HEK293 (cell line): Measurements from ENCODE around the gene TXNDC15.

ENCODE experiments used
- KLF16 ChIP-seq: fragments of 450-650 bp; formaldehyde crosslinking; IDR thresholded peaks from 2 replicates; pipeline ENCODE4 v1.5.1; 2017; ENCODE audit warnings: missing biosample characterization, missing genetic modification characterization
- OSR2 ChIP-seq: fragments of 450-650 bp; formaldehyde crosslinking; IDR thresholded peaks from 2 replicates; pipeline ENCODE4 v1.5.1; 2016; ENCODE audit warnings: missing biosample characterization, missing genetic modification characterization
- ZNF776 ChIP-seq: fragments of 450-650 bp; formaldehyde crosslinking; IDR thresholded peaks from 2 replicates; pipeline ENCODE4 v1.5.0; 2017; ENCODE audit warnings: missing biosample characterization, missing genetic modification characterization, borderline replicate concordance
- TF ChIP-seq, protein P1 (sequence below): fragments of 450-650 bp; formaldehyde crosslinking; IDR thresholded peaks from 2 replicates; pipeline ENCODE4 v1.5.1; 2016; ENCODE audit warnings: missing biosample characterization, missing genetic modification characterization
- TF ChIP-seq, protein P2 (sequence below): fragments of 450-650 bp; formaldehyde crosslinking; IDR thresholded peaks from 2 replicates; pipeline ENCODE4 v1.5.1; 2016; ENCODE audit warnings: missing biosample characterization, missing genetic modification characterization

DNA sequence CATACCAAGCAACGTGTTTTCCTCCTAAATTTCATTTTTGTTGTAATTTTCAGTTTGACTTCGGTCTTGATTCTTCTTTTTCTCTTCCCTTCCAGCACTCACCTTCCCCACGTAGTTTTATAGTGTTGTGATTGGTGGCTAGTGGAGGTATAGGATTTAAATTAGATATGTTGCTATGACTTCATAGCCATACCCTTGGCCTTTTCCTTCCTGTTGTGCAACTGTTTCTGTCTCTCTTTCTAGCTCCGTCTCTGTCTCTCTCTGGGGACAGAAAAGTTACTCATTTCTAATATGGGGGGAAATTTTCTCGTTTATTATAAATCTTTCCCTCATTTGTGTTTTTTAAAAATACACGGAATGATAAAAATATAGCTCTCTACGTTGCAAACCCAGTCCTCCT, 49.0 kb upstream of the TXNDC15 start:
- TF ChIP-seq, protein P1, sequence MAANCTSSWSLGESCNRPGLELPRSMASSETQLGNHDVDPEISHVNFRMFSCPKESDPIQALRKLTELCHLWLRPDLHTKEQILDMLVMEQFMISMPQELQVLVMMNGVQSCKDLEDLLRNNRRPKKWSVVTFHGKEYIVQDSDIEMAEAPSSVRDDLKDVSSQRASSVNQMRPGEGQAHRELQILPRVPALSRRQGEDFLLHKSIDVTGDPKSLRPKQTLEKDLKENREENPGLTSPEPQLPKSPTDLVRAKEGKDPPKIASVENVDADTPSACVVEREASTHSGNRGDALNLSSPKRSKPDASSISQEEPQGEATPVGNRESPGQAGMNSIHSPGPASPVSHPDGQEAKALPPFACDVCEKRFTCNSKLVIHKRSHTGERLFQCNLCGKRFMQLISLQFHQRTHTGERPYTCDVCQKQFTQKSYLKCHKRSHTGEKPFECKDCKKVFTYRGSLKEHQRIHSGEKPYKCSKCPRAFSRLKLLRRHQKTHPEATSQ (tag by site-specific recombination), result no peak
- TF ChIP-seq ZNF776 (tag by site-specific recombination) (no peak), KLF16 (tag by site-specific recombination) (no peak), OSR2 (tag by site-specific recombination) (no peak)
- TF ChIP-seq, protein P2, sequence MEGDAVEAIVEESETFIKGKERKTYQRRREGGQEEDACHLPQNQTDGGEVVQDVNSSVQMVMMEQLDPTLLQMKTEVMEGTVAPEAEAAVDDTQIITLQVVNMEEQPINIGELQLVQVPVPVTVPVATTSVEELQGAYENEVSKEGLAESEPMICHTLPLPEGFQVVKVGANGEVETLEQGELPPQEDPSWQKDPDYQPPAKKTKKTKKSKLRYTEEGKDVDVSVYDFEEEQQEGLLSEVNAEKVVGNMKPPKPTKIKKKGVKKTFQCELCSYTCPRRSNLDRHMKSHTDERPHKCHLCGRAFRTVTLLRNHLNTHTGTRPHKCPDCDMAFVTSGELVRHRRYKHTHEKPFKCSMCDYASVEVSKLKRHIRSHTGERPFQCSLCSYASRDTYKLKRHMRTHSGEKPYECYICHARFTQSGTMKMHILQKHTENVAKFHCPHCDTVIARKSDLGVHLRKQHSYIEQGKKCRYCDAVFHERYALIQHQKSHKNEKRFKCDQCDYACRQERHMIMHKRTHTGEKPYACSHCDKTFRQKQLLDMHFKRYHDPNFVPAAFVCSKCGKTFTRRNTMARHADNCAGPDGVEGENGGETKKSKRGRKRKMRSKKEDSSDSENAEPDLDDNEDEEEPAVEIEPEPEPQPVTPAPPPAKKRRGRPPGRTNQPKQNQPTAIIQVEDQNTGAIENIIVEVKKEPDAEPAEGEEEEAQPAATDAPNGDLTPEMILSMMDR, result no peak
